Hepatocyte (in vitro differentiated cells): Measurements from ENCODE around the gene OSBP2. TPM values are rescaled to one million over a fixed set of nuclear protein-coding genes. Genes with fewer than 3 reads are reported as not detected.

Experiments used
- DNase-seq: peaks from one replicate; pipeline ENCODE4 v3.0.0-alpha.2; 2016; ENCODE audit warnings: low spot score
- H2AFZ ChIP-seq: fragments of 200-600 bp; sonication (generic); 2 replicates; pipeline ENCODE4 v1.6.0; 2016; ENCODE audit warnings: antibody characterized with exemption, mild to moderate bottlenecking
- H3K27ac ChIP-seq: fragments of 200-600 bp; sonication (generic); 2 replicates; pipeline ENCODE4 v1.5.1; 2016; ENCODE audit warnings: mild to moderate bottlenecking
- H3K27me3 ChIP-seq: fragments of 200-600 bp; sonication (generic); 2 replicates; pipeline ENCODE4 v1.6.1; 2016
- H3K36me3 ChIP-seq: fragments of 200-600 bp; sonication (generic); replicated peaks from 2 replicates; pipeline ENCODE4 v1.5.1; 2016; ENCODE audit warnings: low read depth; ENCODE audit not compliant: insufficient read depth
- H3K4me1 ChIP-seq: fragments of 200-600 bp; sonication (generic); 2 replicates; pipeline ENCODE4 v1.5.1; 2016; ENCODE audit warnings: mild to moderate bottlenecking, moderate library complexity; ENCODE audit not compliant: insufficient read depth
- H3K4me2 ChIP-seq: fragments of 200-600 bp; sonication (generic); 2 replicates; pipeline ENCODE4 v1.6.0; 2016
- H3K4me3 ChIP-seq: fragments of 200-600 bp; sonication (generic); 2 replicates; pipeline ENCODE4 v1.5.1; 2016; ENCODE audit warnings: mild to moderate bottlenecking
- H3K79me2 ChIP-seq: fragments of 200-600 bp; sonication (generic); 2 replicates; pipeline ENCODE4 v1.6.0; 2017; ENCODE audit warnings: mild to moderate bottlenecking
- H3K9me2 ChIP-seq: fragments of 200-600 bp; sonication (generic); replicated peaks from 2 replicates; pipeline ENCODE4 v1.6.0; 2017; ENCODE audit warnings: mild to moderate bottlenecking; ENCODE audit not compliant: insufficient read depth
- H3K9me3 ChIP-seq: fragments of 200-600 bp; sonication (generic); 2 replicates; pipeline ENCODE4 v1.5.1; 2016; ENCODE audit warnings: low read depth, mild to moderate bottlenecking
- H4K20me1 ChIP-seq: fragments of 200-600 bp; sonication (generic); 2 replicates; pipeline ENCODE4 v1.6.0; 2016; ENCODE audit warnings: mild to moderate bottlenecking; ENCODE audit not compliant: insufficient read depth, poor library complexity, severe bottlenecking
- EZH2 ChIP-seq: fragments of 200-600 bp; sonication (generic); IDR thresholded peaks from 2 replicates; pipeline ENCODE4 v1.6.1; 2016; ENCODE audit warnings: antibody characterized with exemption, mild to moderate bottlenecking, borderline replicate concordance
- EZH2phosphoT487 ChIP-seq: fragments of 200-600 bp; sonication (generic); IDR thresholded peaks from one replicate; pipeline ENCODE4 v1.6.1; 2018; ENCODE audit warnings: antibody characterized with exemption, mild to moderate bottlenecking, low read depth, moderate library complexity; ENCODE audit not compliant: unreplicated experiment, severe bottlenecking
- WGBS: methylation state at CpG from one replicate; pipeline ENCODE4 v1.1.6; 2016; ENCODE audit warnings: low lambda C conversion rate; ENCODE audit errors: missing lambda C conversion rate; 5-methylcytosine and 5-hydroxymethylcytosine counted together
- polyA plus RNA-seq: library from polyadenylated mRNA; unstranded; fragments of >200 nt; fragmentation: Nextera tagmentation; extraction: Ambion mirVana; gene quantifications from 2 replicates; pipeline ENCODE4 v1.2.1, GENCODE V29; 2016
- total RNA-seq: library from RNA; depleted of rRNA; stranded (reverse); fragments of >200 nt; gene quantifications from 2 replicates; pipeline ENCODE4 v1.2.3, GENCODE V29; 2014
- TF ChIP-seq, protein P1 (sequence below): fragments of 200-600 bp; sonication (generic); IDR thresholded peaks from 2 replicates; pipeline ENCODE4 v1.5.1; 2016; ENCODE audit warnings: antibody characterized with exemption, mild to moderate bottlenecking; ENCODE audit not compliant: poor library complexity

OSBP2 gene
- total and polyA plus RNA-seq, 2 experiments from 2014 or later: 23.0 to 25.5 TPM

GRCh38 chr22:30926706-30927105, 232.0 kb downstream of the OSBP2 start:
- Histone ChIP-seq H3K9me2 (no peaks in the 10 kb centered on the region), H3K4me1 (no peaks in the 10 kb centered on the region), H3K27ac (no peak overlapping the region), H2AFZ (no peak overlapping the region), H3K36me3 (no peaks in the 10 kb centered on the region), H3K4me3 (no peak overlapping the region), H3K4me2 (no peak overlapping the region), H3K27me3 (no peaks in the 10 kb centered on the region), H3K9me3 (no peaks in the 10 kb centered on the region), H4K20me1 (no peaks in the 10 kb centered on the region), H3K79me2 (no peaks in the 10 kb centered on the region)
- WGBS: 94% methylated on average over 4 of the region's 4 CpGs
- TF ChIP-seq, protein P1, sequence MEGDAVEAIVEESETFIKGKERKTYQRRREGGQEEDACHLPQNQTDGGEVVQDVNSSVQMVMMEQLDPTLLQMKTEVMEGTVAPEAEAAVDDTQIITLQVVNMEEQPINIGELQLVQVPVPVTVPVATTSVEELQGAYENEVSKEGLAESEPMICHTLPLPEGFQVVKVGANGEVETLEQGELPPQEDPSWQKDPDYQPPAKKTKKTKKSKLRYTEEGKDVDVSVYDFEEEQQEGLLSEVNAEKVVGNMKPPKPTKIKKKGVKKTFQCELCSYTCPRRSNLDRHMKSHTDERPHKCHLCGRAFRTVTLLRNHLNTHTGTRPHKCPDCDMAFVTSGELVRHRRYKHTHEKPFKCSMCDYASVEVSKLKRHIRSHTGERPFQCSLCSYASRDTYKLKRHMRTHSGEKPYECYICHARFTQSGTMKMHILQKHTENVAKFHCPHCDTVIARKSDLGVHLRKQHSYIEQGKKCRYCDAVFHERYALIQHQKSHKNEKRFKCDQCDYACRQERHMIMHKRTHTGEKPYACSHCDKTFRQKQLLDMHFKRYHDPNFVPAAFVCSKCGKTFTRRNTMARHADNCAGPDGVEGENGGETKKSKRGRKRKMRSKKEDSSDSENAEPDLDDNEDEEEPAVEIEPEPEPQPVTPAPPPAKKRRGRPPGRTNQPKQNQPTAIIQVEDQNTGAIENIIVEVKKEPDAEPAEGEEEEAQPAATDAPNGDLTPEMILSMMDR: no peak
- TF ChIP-seq EZH2phosphoT487 (no peak), EZH2 (no peak)
- DNase-seq: no peak

DNA sequence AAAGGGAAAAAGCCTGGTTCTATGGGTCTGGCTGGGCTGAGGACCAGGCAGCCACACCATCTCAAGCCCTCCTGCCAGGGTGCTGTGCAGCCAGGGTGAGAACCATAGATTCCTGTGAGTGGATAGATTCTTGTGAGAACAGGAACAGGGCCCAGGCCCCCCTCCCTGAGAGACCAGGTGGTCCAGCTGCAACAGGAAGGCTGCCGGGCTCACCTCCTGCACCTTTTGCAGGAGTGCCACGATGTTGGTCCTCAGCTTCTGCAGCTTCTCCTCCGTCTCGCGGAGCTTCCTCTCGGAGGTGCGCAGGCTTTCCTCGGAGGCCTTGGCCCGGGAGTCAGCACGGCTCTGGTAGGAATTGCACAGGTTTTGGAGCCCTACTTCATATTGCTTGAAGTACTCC, 233.1 kb downstream of the OSBP2 start:
- Histone ChIP-seq H3K4me1 (no peaks in the 10 kb centered on the region), H3K9me3 (no peaks in the 10 kb centered on the region), H3K27me3 (no peaks in the 10 kb centered on the region), H3K9me2 (no peaks in the 10 kb centered on the region), H3K79me2 (no peaks in the 10 kb centered on the region), H3K4me3 (no peak overlapping the region), H3K27ac (no peak overlapping the region), H3K36me3 (no peaks in the 10 kb centered on the region), H2AFZ (no peak overlapping the region), H4K20me1 (no peaks in the 10 kb centered on the region), H3K4me2 (no peak overlapping the region)
- no peak for TF ChIP-seq EZH2
- TF ChIP-seq, protein P1: no peak
- no peak for TF ChIP-seq EZH2phosphoT487
- WGBS: 100% methylated on average over 10 of the region's 10 CpGs
- no peak for DNase-seq

GRCh38 chr22:30928401-30928800, 233.7 kb downstream of the OSBP2 start:
- 96% methylated on average over 6 of the region's 6 CpGs for WGBS
- Histone ChIP-seq H4K20me1 (no peaks in the 10 kb centered on the region), H3K4me3 (no peak overlapping the region), H3K4me1 (no peaks in the 10 kb centered on the region), H3K9me3 (no peaks in the 10 kb centered on the region), H3K36me3 (no peaks in the 10 kb centered on the region), H3K4me2 (no peak overlapping the region), H2AFZ (no peak overlapping the region), H3K27me3 (no peaks in the 10 kb centered on the region), H3K9me2 (no peaks in the 10 kb centered on the region), H3K79me2 (no peaks in the 10 kb centered on the region), H3K27ac (no peak overlapping the region)
- no peak for TF ChIP-seq EZH2phosphoT487
- no peak for TF ChIP-seq EZH2
- TF ChIP-seq, protein P1: no peak
- no peak for DNase-seq

DNA sequence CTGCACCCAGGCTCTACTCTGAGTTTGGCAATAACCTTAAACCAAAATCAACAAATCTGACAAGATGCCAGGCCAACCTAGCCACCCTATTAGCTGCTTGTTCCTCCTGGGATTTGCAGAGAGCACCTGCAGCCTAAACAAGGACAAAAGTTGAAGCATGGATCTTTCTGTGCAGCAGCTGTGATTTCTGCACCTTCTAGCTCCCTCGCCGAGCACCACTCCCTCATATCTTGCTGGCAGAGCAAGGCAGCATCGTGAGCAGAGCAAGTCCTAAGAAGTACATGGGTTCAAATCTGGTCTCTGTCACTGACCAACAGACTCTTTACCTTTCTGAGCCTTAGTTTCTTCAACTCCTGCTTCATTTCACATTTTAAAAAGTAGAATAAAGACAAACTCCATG, 235.6 kb downstream of the OSBP2 start:
- Histone ChIP-seq H3K4me1 (no peaks in the 10 kb centered on the region), H3K27me3 (no peaks in the 10 kb centered on the region), H3K4me3 (no peak overlapping the region), H3K4me2 (no peak overlapping the region), H3K9me2 (no peaks in the 10 kb centered on the region), H3K36me3 (no peaks in the 10 kb centered on the region), H2AFZ (no peak overlapping the region), H4K20me1 (no peaks in the 10 kb centered on the region), H3K79me2 (no peaks in the 10 kb centered on the region), H3K9me3 (no peaks in the 10 kb centered on the region), H3K27ac (no peak overlapping the region)
- WGBS: 98% methylated on average over 3 of the region's 3 CpGs
- DNase-seq: no peak
- TF ChIP-seq, protein P1: no peak
- no peak for TF ChIP-seq EZH2phosphoT487
- no peak for TF ChIP-seq EZH2
